K562 (cell line): ENCODE results near the gene CBX8.

ENCODE experiments used
- EP400 ChIP-seq: fragments of 450-650 bp; IDR thresholded peaks from 2 replicates; pipeline ENCODE4 v1.6.1; 2017; ENCODE audit warnings: antibody characterized with exemption, mild to moderate bottlenecking, moderate library complexity
- POLR2AphosphoS5 ChIP-seq: IDR thresholded peaks from 2 replicates; pipeline ENCODE4 v1.6.1; 2011; ENCODE audit warnings: mild to moderate bottlenecking, low read depth, low read length, moderate library complexity; ENCODE audit not compliant: control insufficient read depth, insufficient read depth
- SRSF1 ChIP-seq: fragments of 200-400 bp; formaldehyde crosslinking; IDR thresholded peaks from 2 replicates; pipeline ENCODE4 v1.6.1; 2017; ENCODE audit warnings: mild to moderate bottlenecking, low read depth, low read length, moderate library complexity
- TCF7 ChIP-seq: sonication (generic); IDR thresholded peaks from 2 replicates; pipeline ENCODE4 v1.6.1; 2016; ENCODE audit warnings: antibody characterized with exemption, borderline replicate concordance
- YY1 ChIP-seq, 3 experiments: IDR thresholded peaks; 2 replicates each; pipeline ENCODE4 v1.6.1; 2011; ENCODE audit warnings: low read length in 2 of 3, mild to moderate bottlenecking in 2 of 3, moderate library complexity in 2 of 3, borderline replicate concordance in 1 of 3, control low read depth in 1 of 3, low read depth in 1 of 3; ENCODE audit not compliant: insufficient read depth in 3 of 3, insufficient replicate concordance in 2 of 3, control insufficient read depth in 1 of 3, insufficient read length in 1 of 3; ENCODE audit errors: extremely low read depth in 1 of 3
- TF ChIP-seq, protein P1 (sequence below), 3 experiments: IDR thresholded peaks in 2 of 3; conservative IDR thresholded peaks in 1 of 3; 2 replicates each; pipeline ENCODE4 v1.5.1; 2011 to 2012; ENCODE audit warnings: low read length in 3 of 3, mild to moderate bottlenecking in 3 of 3, control low read depth in 2 of 3, improper control_type of control experiment in 1 of 3, inconsistent platforms in 1 of 3, low read depth in 1 of 3, mixed read lengths in 1 of 3, moderate library complexity in 1 of 3; ENCODE audit not compliant: insufficient read depth in 2 of 3
- TF ChIP-seq, protein P2 (sequence below): fragments of 250-450 bp; sonication (Bioruptor Pico); IDR thresholded peaks from 2 replicates; pipeline ENCODE4 v1.4.0; 2020; ENCODE audit warnings: mild to moderate bottlenecking, moderate library complexity

GRCh38 chr17:79840269-79840988 lies 43.6 kb upstream of the CBX8 start:
- TF ChIP-seq TCF7 (no peak), YY1 (IDR thresholded peaks at IDR 0.05; ENCODE audit: borderline replicate concordance in 1 of 3, control insufficient read depth in 1 of 3, extremely low read depth in 1 of 3, insufficient read depth in 3 of 3, insufficient read length in 1 of 3, insufficient replicate concordance in 2 of 3, low read depth in 1 of 3, low read length in 2 of 3) (no peak), EP400 (no peak), SRSF1 (no peak), POLR2AphosphoS5 (no peak)
- TF ChIP-seq, protein P1, sequence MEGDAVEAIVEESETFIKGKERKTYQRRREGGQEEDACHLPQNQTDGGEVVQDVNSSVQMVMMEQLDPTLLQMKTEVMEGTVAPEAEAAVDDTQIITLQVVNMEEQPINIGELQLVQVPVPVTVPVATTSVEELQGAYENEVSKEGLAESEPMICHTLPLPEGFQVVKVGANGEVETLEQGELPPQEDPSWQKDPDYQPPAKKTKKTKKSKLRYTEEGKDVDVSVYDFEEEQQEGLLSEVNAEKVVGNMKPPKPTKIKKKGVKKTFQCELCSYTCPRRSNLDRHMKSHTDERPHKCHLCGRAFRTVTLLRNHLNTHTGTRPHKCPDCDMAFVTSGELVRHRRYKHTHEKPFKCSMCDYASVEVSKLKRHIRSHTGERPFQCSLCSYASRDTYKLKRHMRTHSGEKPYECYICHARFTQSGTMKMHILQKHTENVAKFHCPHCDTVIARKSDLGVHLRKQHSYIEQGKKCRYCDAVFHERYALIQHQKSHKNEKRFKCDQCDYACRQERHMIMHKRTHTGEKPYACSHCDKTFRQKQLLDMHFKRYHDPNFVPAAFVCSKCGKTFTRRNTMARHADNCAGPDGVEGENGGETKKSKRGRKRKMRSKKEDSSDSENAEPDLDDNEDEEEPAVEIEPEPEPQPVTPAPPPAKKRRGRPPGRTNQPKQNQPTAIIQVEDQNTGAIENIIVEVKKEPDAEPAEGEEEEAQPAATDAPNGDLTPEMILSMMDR (IDR thresholded peaks at IDR 0.05 in 2 of 3, conservative IDR thresholded peaks at IDR 0.05 in 1 of 3; ENCODE audit: insufficient read depth in 2 of 3, low read depth in 1 of 3, low read length in 3 of 3) = no peak
- TF ChIP-seq, protein P2, sequence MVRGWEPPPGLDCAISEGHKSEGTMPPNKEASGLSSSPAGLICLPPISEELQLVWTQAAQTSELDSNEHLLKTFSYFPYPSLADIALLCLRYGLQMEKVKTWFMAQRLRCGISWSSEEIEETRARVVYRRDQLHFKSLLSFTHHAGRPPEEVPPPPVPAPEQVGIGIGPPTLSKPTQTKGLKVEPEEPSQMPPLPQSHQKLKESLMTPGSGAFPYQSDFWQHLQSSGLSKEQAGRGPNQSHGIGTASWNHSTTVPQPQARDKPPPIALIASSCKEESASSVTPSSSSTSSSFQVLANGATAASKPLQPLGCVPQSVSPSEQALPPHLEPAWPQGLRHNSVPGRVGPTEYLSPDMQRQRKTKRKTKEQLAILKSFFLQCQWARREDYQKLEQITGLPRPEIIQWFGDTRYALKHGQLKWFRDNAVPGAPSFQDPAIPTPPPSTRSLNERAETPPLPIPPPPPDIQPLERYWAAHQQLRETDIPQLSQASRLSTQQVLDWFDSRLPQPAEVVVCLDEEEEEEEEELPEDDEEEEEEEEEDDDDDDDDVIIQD = no peak
